ENCODE results near the gene ZNF778. TPM values are rescaled to one million over a fixed set of nuclear protein-coding genes. Genes with fewer than 3 reads are reported as not detected.

The ZNF778 gene
- total and polyA plus RNA-seq, 2 donors (not counting 1 experiment from before 2014, with no cell fraction given): 4.3 to 9.4 TPM

- H3K4me3 ChIP-seq (replicated peaks in 1 of 4; ENCODE audit: control extremely low read depth in 1 of 4, insufficient read depth in 1 of 4, low read depth in 3 of 4, low read length in 4 of 4): no peak overlapping the region
- no peak overlapping the region for H2AFZ ChIP-seq (ENCODE audit: low read length)
- H3K36me3 ChIP-seq (ENCODE audit: control insufficient read depth, insufficient read depth, low read length): peaks cover 25% of the 10 kb centered on the region
- H3K27me3 ChIP-seq (ENCODE audit: control insufficient read depth, insufficient read depth, low read length): no peaks in the 10 kb centered on the region
- H3K9ac ChIP-seq (ENCODE audit: insufficient read depth, low read length): no peak overlapping the region
- no peak overlapping the region for H3K27ac ChIP-seq (ENCODE audit: insufficient read depth, low read length)
- H4K20me1 ChIP-seq (ENCODE audit: control insufficient read depth, extremely low read depth, insufficient read depth, low read length): no peaks in the 10 kb centered on the region
- H3K4me1 ChIP-seq (ENCODE audit: control insufficient read depth, extremely low read depth, insufficient read depth, low read length): no peaks in the 10 kb centered on the region
- no peaks in the 10 kb centered on the region for H3K9me3 ChIP-seq (ENCODE audit: control insufficient read depth, insufficient read depth, low read depth, low read length)
- TF ChIP-seq, protein P1, sequence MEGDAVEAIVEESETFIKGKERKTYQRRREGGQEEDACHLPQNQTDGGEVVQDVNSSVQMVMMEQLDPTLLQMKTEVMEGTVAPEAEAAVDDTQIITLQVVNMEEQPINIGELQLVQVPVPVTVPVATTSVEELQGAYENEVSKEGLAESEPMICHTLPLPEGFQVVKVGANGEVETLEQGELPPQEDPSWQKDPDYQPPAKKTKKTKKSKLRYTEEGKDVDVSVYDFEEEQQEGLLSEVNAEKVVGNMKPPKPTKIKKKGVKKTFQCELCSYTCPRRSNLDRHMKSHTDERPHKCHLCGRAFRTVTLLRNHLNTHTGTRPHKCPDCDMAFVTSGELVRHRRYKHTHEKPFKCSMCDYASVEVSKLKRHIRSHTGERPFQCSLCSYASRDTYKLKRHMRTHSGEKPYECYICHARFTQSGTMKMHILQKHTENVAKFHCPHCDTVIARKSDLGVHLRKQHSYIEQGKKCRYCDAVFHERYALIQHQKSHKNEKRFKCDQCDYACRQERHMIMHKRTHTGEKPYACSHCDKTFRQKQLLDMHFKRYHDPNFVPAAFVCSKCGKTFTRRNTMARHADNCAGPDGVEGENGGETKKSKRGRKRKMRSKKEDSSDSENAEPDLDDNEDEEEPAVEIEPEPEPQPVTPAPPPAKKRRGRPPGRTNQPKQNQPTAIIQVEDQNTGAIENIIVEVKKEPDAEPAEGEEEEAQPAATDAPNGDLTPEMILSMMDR (conservative IDR thresholded peaks at IDR 0.05 in 1 of 2, IDR thresholded peaks at IDR 0.05 in 1 of 2; ENCODE audit: low read depth in 1 of 2, low read length in 2 of 2): no peak
- TF ChIP-seq EZH2 (IDR thresholded peaks at IDR 0.05; ENCODE audit: low read length, missing control alignments): no peak
- no peak for DNase-seq (ENCODE audit: low read depth in 2 of 2)
- no peak overlapping the region for H3K4me2 ChIP-seq (ENCODE audit: extremely low read depth, insufficient read depth, low read length)
- H3K79me2 ChIP-seq (ENCODE audit: control insufficient read depth, insufficient read depth, low read length): no peaks in the 10 kb centered on the region
These were observed 65.0 kb downstream of the ZNF778 start for GRCh38 chr16:89282523-89282922.

GRCh38 chr16:89283449-89283848, 65.9 kb downstream of the ZNF778 start:
- no peaks in the 10 kb centered on the region for H3K9me3 ChIP-seq (ENCODE audit: control insufficient read depth, insufficient read depth, low read depth, low read length)
- peaks cover 26% of the 10 kb centered on the region for H3K36me3 ChIP-seq (ENCODE audit: control insufficient read depth, insufficient read depth, low read length)
- H3K27ac ChIP-seq (ENCODE audit: insufficient read depth, low read length): no peak overlapping the region
- no peak overlapping the region for H2AFZ ChIP-seq (ENCODE audit: low read length)
- no peak overlapping the region for H3K4me3 ChIP-seq (replicated peaks in 1 of 4; ENCODE audit: control extremely low read depth in 1 of 4, insufficient read depth in 1 of 4, low read depth in 3 of 4, low read length in 4 of 4)
- H3K27me3 ChIP-seq (ENCODE audit: control insufficient read depth, insufficient read depth, low read length): no peaks in the 10 kb centered on the region
- no peak overlapping the region for H3K9ac ChIP-seq (ENCODE audit: insufficient read depth, low read length)
- no peak overlapping the region for H3K4me2 ChIP-seq (ENCODE audit: extremely low read depth, insufficient read depth, low read length)
- TF ChIP-seq EZH2 (IDR thresholded peaks at IDR 0.05; ENCODE audit: low read length, missing control alignments): no peak
- TF ChIP-seq, protein P1 (conservative IDR thresholded peaks at IDR 0.05 in 1 of 2, IDR thresholded peaks at IDR 0.05 in 1 of 2; ENCODE audit: low read depth in 1 of 2, low read length in 2 of 2): no peak
- no peak for DNase-seq (ENCODE audit: low read depth in 2 of 2)
- no peaks in the 10 kb centered on the region for H4K20me1 ChIP-seq (ENCODE audit: control insufficient read depth, extremely low read depth, insufficient read depth, low read length)
- peaks cover under 1% of the 10 kb centered on the region for H3K79me2 ChIP-seq (ENCODE audit: control insufficient read depth, insufficient read depth, low read length)
- no peaks in the 10 kb centered on the region for H3K4me1 ChIP-seq (ENCODE audit: control insufficient read depth, extremely low read depth, insufficient read depth, low read length)

- Histone ChIP-seq H3K4me2 (ENCODE audit: extremely low read depth, insufficient read depth, low read length) (no peak overlapping the region), H4K20me1 (ENCODE audit: control insufficient read depth, extremely low read depth, insufficient read depth, low read length) (no peaks in the 10 kb centered on the region), H3K36me3 (ENCODE audit: control insufficient read depth, insufficient read depth, low read length) (peaks cover 28% of the 10 kb centered on the region), H2AFZ (ENCODE audit: low read length) (no peak overlapping the region), H3K9ac (ENCODE audit: insufficient read depth, low read length) (no peak overlapping the region), H3K4me3 (replicated peaks in 1 of 4; ENCODE audit: control extremely low read depth in 1 of 4, insufficient read depth in 1 of 4, low read depth in 3 of 4, low read length in 4 of 4) (no peak overlapping the region), H3K4me1 (ENCODE audit: control insufficient read depth, extremely low read depth, insufficient read depth, low read length) (no peaks in the 10 kb centered on the region), H3K9me3 (ENCODE audit: control insufficient read depth, insufficient read depth, low read depth, low read length) (no peaks in the 10 kb centered on the region), H3K79me2 (ENCODE audit: control insufficient read depth, insufficient read depth, low read length) (peaks cover 4% of the 10 kb centered on the region), H3K27me3 (ENCODE audit: control insufficient read depth, insufficient read depth, low read length) (no peaks in the 10 kb centered on the region), H3K27ac (ENCODE audit: insufficient read depth, low read length) (no peak overlapping the region)
- no peak for TF ChIP-seq EZH2 (IDR thresholded peaks at IDR 0.05; ENCODE audit: low read length, missing control alignments)
- TF ChIP-seq, protein P1 (conservative IDR thresholded peaks at IDR 0.05 in 1 of 2, IDR thresholded peaks at IDR 0.05 in 1 of 2; ENCODE audit: low read depth in 1 of 2, low read length in 2 of 2): no peak
- no peak for DNase-seq (ENCODE audit: low read depth in 2 of 2)
These were observed 67.9 kb downstream of the ZNF778 start for GRCh38 chr16:89285381-89285780.
